HG02885 (cell line): ENCODE data around the gene ZXDC.

Source experiments
- ATAC-seq: cut with Tn5 transposase; IDR thresholded peaks from one replicate; pipeline ENCODE4 v1.9.1; 2021; ENCODE audit warnings: mild to moderate bottlenecking; ENCODE audit not compliant: unreplicated experiment, poor library complexity

Gene ZXDC

GRCh38 chr3:126421573-126422119 lies 54.0 kb downstream of the ZXDC start:
- ATAC-seq: no peak

GRCh38 chr3:126419886-126420786 lies 55.6 kb downstream of the ZXDC start:
- ATAC-seq: no peak

- no peak for ATAC-seq
Observed at GRCh38 chr3:126419151-126419703, 56.5 kb downstream of the ZXDC start.

GRCh38 chr3:126418661-126419131 lies 57.0 kb downstream of the ZXDC start:
- no peak for ATAC-seq

GRCh38 chr3:126417981-126418530 lies 57.6 kb downstream of the ZXDC start:
- ATAC-seq: no peak

- ATAC-seq: no peak
Observed at GRCh38 chr3:126417515-126417914, 58.2 kb downstream of the ZXDC start.

GRCh38 chr3:126416943-126417342 lies 58.7 kb downstream of the ZXDC start:
- no peak for ATAC-seq

GRCh38 chr3:126415661-126416591 lies 59.8 kb downstream of the ZXDC start:
- no peak for ATAC-seq

GRCh38 chr3:126414961-126415660 lies 60.6 kb downstream of the ZXDC start:
- ATAC-seq: no peak

GRCh38 chr3:126414406-126414805 lies 61.3 kb downstream of the ZXDC start:
- no peak for ATAC-seq

- ATAC-seq: no peak
Observed at GRCh38 chr3:126413693-126414080, 62.0 kb downstream of the ZXDC start.

- no peak for ATAC-seq
Observed at GRCh38 chr3:126412841-126413692, 62.6 kb downstream of the ZXDC start.

- ATAC-seq: no peak
Observed at GRCh38 chr3:126408099-126408498, 67.6 kb downstream of the ZXDC start.

- no peak for ATAC-seq
Observed at GRCh38 chr3:126407412-126408044, 68.2 kb downstream of the ZXDC start.

GRCh38 chr3:126406389-126407296 lies 69.0 kb downstream of the ZXDC start:
- ATAC-seq: no peak

GRCh38 chr3:126402666-126403302 lies 72.9 kb downstream of the ZXDC start:
- no peak for ATAC-seq

GRCh38 chr3:126402178-126402577 lies 73.5 kb downstream of the ZXDC start:
- ATAC-seq: no peak
